Suprapubic skin (tissue), 4 donors: ENCODE measurements around the gene CCM2.

ENCODE experiments used
- CTCF ChIP-seq, 2 donors: fragments of 200-600 bp in 1 of 2; fragments of 450-650 bp in 1 of 2; sonication (generic) in 1 of 2; IDR thresholded peaks; one replicate each; pipeline ENCODE4 v1.5.1; 2016 to 2019; ENCODE audit warnings: antibody characterized with exemption in 2 of 2, mild to moderate bottlenecking in 1 of 2, moderate library complexity in 1 of 2
- EP300 ChIP-seq: sonication (generic); formaldehyde crosslinking; IDR thresholded peaks from one replicate; pipeline ENCODE4 v1.6.1; 2017; ENCODE audit warnings: antibody characterized with exemption
- POLR2A ChIP-seq, 2 donors: fragments of 450-650 bp; IDR thresholded peaks; one replicate each; pipeline ENCODE4 v1.6.1; 2017; ENCODE audit warnings: antibody characterized with exemption in 2 of 2, mild to moderate bottlenecking in 2 of 2, moderate library complexity in 2 of 2
- POLR2AphosphoS5 ChIP-seq, 3 donors: sonication (generic); formaldehyde crosslinking; IDR thresholded peaks; one replicate each; pipeline ENCODE4 v1.6.1; 2017; ENCODE audit warnings: antibody characterized with exemption in 3 of 3

- TF ChIP-seq POLR2AphosphoS5 (IDR thresholded peaks at IDR 0.05) (no peak), CTCF (IDR thresholded peaks at IDR 0.05) (no peak), POLR2A (IDR thresholded peaks at IDR 0.05) (no peak), EP300 (no peak)
These were observed 13.5 kb downstream of the CCM2 start for GRCh38 chr7:45013465-45013967.
